BLaER1 (cell line): ENCODE measurements around the gene RXYLT1.

Experiments
- H3K27ac ChIP-seq: shearing (Covaris generic); formaldehyde crosslinking; 2 replicates; pipeline ENCODE4 v1.8.1; 2022
- H3K27me3 ChIP-seq: shearing (Covaris generic); formaldehyde crosslinking; 2 replicates; pipeline ENCODE4 v1.8.1; 2022
- H3K36me3 ChIP-seq: shearing (Covaris generic); formaldehyde crosslinking; 2 replicates; pipeline ENCODE4 v1.8.1; 2022
- H3K4me1 ChIP-seq: shearing (Covaris generic); formaldehyde crosslinking; 2 replicates; pipeline ENCODE4 v1.8.1; 2022
- H3K4me2 ChIP-seq: shearing (Covaris generic); formaldehyde crosslinking; 2 replicates; pipeline ENCODE4 v1.8.1; 2022
- H3K4me3 ChIP-seq: shearing (Covaris generic); formaldehyde crosslinking; 2 replicates; pipeline ENCODE4 v1.8.1; 2022
- H3K9ac ChIP-seq: shearing (Covaris generic); formaldehyde crosslinking; 2 replicates; pipeline ENCODE4 v1.8.1; 2022
- H3K9me3 ChIP-seq: shearing (Covaris generic); formaldehyde crosslinking; 2 replicates; pipeline ENCODE4 v1.8.1; 2022
- H4K20me1 ChIP-seq: shearing (Covaris generic); formaldehyde crosslinking; 2 replicates; pipeline ENCODE4 v1.8.1; 2022
- Cebpa-rat ChIP-seq: shearing (Covaris generic); IDR thresholded peaks from 2 replicates; pipeline ENCODE4 v1.8.1; 2022

Gene RXYLT1

DNA sequence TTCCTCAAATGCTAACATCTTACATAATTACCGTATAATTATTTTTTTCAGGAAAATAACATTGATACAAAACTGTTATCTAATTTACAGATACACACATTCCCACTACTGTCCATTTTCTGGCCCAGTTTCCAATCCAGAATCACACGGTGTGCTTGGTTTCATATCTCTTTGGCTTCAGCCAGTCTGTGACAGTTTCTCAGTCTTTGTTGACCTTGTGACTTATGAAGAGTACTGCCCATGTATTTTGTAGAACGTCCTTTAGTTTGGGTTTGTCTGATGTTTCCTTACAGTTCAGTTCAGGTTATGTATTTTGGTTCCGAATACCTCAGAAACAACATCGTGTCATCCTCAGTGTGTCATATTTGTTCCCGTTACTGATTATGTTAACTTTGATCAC lies 16.2 kb downstream of the RXYLT1 start:
- H3K4me1 ChIP-seq: no peaks in the 10 kb centered on the region
- no peak overlapping the region for H3K4me2 ChIP-seq
- H3K36me3 ChIP-seq: peaks cover 13% of the 10 kb centered on the region; the same call in 1 of the 2 replicates
- no peak overlapping the region for H3K9ac ChIP-seq
- H3K9me3 ChIP-seq: no peaks in the 10 kb centered on the region
- H3K27ac ChIP-seq: no peak overlapping the region
- no peak for TF ChIP-seq Cebpa-rat
- no peak overlapping the region for H3K4me3 ChIP-seq
- H4K20me1 ChIP-seq: no peaks in the 10 kb centered on the region
- H3K27me3 ChIP-seq: no peaks in the 10 kb centered on the region

DNA sequence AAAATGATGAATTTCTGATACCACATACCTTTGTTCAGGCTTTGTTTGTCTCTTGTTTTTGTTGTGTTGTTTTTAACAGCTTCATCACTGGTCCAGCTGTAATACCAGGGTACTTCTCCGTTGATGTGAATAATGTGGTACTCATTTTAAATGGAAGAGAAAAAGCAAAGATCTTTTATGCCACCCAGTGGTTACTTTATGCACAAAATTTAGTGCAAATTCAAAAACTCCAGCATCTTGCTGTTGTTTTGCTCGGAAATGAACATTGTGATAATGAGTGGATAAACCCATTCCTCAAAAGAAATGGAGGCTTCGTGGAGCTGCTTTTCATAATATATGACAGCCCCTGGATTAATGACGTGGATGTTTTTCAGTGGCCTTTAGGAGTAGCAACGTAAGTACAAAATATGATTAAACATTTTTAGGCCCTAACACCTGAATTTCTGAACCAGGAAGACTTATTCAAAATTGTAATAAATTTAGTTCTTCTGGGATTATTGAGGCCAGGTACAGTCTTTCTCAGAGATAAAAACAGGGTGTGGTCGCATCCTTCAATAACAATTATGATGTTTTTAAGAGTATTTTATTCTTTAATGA lies 22.4 kb downstream of the RXYLT1 start:
- H3K27ac ChIP-seq: no peak overlapping the region
- H3K4me3 ChIP-seq: no peak overlapping the region
- H3K27me3 ChIP-seq: no peaks in the 10 kb centered on the region
- no peak for TF ChIP-seq Cebpa-rat
- H3K36me3 ChIP-seq: peaks cover 9% of the 10 kb centered on the region; the same call in 1 of the 2 replicates
- H3K4me1 ChIP-seq: no peaks in the 10 kb centered on the region
- H3K9me3 ChIP-seq: no peaks in the 10 kb centered on the region
- H4K20me1 ChIP-seq: no peaks in the 10 kb centered on the region
- H3K4me2 ChIP-seq: no peak overlapping the region
- H3K9ac ChIP-seq: no peak overlapping the region

GRCh38 chr12:63804746-63805145 lies 25.0 kb downstream of the RXYLT1 start:
- Histone ChIP-seq H3K9me3 (no peaks in the 10 kb centered on the region), H3K27ac (no peak overlapping the region), H3K27me3 (no peaks in the 10 kb centered on the region), H3K4me2 (no peak overlapping the region), H3K9ac (no peak overlapping the region), H3K4me3 (no peak overlapping the region), H4K20me1 (no peaks in the 10 kb centered on the region), H3K36me3 (peaks cover 21% of the 10 kb centered on the region), H3K4me1 (no peaks in the 10 kb centered on the region)
- no peak for TF ChIP-seq Cebpa-rat

DNA sequence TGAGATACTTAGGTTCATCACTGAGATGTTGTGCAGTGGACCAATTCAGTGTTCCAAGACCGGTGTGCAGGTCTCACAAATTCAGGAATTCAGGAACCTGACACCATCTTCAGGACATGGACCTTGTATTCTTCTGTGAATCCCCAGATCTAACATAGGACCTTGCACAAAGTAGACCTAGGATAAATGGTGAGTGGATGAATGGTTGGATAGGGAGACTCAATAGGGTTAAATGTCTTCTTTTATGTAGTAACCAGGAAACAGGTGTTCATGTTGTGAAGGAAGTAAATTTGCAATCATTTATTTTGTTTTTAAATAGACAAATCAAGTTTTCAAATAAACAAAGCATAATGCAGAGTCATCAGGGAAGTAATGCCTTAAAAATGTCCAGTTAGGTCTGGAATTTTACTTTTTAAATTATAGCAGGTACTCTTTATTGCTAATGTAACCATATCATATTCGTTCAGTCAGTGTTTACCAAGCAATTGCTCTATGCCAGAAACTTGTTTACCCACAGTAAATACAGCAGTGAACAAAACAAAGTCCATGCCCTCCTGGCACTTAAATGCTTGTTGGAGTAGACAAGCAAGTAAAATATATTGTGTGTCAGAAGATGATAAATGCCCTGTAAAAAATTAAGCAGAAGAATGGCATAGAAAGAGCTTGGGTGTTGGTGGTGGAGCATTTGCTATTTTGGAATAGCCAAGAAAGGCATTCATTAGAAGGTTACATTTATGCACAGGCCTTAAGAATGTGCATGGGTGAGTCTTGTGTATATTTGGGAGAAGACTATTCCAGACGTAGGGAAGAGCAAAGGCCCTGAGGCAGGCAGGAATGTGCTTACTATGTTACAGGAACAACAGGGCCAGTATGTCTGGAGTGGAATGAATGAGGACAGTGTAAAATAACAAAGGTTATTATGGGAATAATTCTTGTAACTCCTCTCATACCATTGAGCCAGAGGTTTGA lies 26.3 kb downstream of the RXYLT1 start:
- H3K9ac ChIP-seq: no peak overlapping the region
- TF ChIP-seq Cebpa-rat: no peak
- no peaks in the 10 kb centered on the region for H3K4me1 ChIP-seq
- no peak overlapping the region for H3K4me2 ChIP-seq
- H3K27ac ChIP-seq: no peak overlapping the region
- H3K27me3 ChIP-seq: no peaks in the 10 kb centered on the region
- peaks cover 23% of the 10 kb centered on the region for H3K36me3 ChIP-seq
- H3K9me3 ChIP-seq: no peaks in the 10 kb centered on the region
- no peak overlapping the region for H3K4me3 ChIP-seq
- no peaks in the 10 kb centered on the region for H4K20me1 ChIP-seq

DNA sequence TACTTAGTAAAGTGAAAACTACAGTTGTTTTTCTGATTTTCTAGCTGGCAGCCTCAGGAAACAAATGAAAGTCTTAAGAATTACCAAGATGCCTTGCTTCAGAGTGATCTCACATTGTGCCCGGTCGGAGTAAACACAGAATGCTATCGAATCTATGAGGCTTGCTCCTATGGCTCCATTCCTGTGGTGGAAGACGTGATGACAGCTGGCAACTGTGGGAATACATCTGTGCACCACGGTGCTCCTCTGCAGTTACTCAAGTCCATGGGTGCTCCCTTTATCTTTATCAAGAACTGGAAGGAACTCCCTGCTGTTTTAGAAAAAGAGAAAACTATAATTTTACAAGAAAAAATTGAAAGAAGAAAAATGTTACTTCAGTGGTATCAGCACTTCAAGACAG lies 28.9 kb downstream of the RXYLT1 start:
- Histone ChIP-seq H3K9me3 (no peaks in the 10 kb centered on the region), H3K27me3 (no peaks in the 10 kb centered on the region), H3K4me3 (no peak overlapping the region), H3K4me2 (no peak overlapping the region), H4K20me1 (no peaks in the 10 kb centered on the region), H3K4me1 (no peaks in the 10 kb centered on the region), H3K36me3 (peaks cover 23% of the 10 kb centered on the region), H3K9ac (no peak overlapping the region), H3K27ac (no peak overlapping the region)
- TF ChIP-seq Cebpa-rat: no peak

GRCh38 chr12:63809566-63809965 lies 29.9 kb downstream of the RXYLT1 start:
- no peak overlapping the region for H3K4me2 ChIP-seq
- no peak overlapping the region for H3K4me3 ChIP-seq
- H4K20me1 ChIP-seq: no peaks in the 10 kb centered on the region
- H3K9me3 ChIP-seq: no peaks in the 10 kb centered on the region
- H3K4me1 ChIP-seq: no peaks in the 10 kb centered on the region
- no peak overlapping the region for H3K9ac ChIP-seq
- H3K27me3 ChIP-seq: no peaks in the 10 kb centered on the region
- TF ChIP-seq Cebpa-rat: no peak
- H3K27ac ChIP-seq: no peak overlapping the region
- H3K36me3 ChIP-seq: peaks cover 23% of the 10 kb centered on the region

DNA sequence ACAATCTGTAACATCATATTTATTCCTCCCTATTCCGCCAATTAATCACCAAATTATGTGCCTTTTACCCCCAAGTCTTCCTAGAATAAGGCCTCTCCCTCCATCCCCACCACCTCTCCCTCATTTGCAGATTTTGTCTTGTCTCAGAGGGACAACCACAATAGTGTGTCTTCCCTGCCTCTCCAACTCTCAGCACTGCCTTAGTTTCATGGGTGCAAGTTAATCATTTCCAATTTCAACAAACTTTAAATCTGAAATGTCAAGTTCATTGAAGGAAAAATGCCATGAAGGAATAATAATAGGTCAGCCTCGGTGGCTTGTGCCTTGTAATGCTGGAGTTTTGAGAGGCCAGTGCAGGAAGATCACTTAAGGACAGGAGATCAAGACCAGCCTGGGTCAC lies 31.6 kb downstream of the RXYLT1 start:
- no peak overlapping the region for H3K4me2 ChIP-seq
- no peak for TF ChIP-seq Cebpa-rat
- H3K4me3 ChIP-seq: no peak overlapping the region

DNA sequence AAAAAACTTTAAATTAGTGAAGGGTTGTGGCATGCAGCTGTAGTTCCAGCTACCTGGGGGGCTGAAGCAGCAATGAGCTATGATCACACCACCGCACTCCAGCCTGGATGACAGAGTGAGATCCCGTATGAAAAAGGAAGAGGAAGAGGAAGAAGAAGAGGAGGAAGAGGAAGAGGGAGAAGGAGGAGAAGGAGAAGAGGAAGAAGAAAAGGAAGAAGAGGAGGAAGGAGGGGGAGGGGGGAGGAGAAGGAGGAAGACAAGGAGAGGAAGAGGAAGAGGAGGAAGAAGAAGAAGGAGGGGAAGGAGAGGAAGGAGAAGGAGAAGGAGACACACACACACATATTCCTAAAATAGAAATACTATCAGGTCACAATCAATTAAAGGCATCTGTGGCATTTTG lies 32.0 kb downstream of the RXYLT1 start:
- Histone ChIP-seq H3K9ac (no peak overlapping the region), H3K4me3 (no peak overlapping the region), H3K27ac (no peak overlapping the region), H3K4me2 (no peak overlapping the region), H4K20me1 (no peaks in the 10 kb centered on the region), H3K27me3 (no peaks in the 10 kb centered on the region), H3K36me3 (peaks cover 15% of the 10 kb centered on the region), H3K9me3 (no peaks in the 10 kb centered on the region), H3K4me1 (no peaks in the 10 kb centered on the region)
- no peak for TF ChIP-seq Cebpa-rat

More for the DNA sequence above, 31.6 kb downstream of the RXYLT1 start:
- Histone ChIP-seq H3K36me3 (peaks cover 19% of the 10 kb centered on the region), H3K27ac (no peak overlapping the region), H3K27me3 (no peaks in the 10 kb centered on the region), H3K9ac (no peak overlapping the region), H4K20me1 (no peaks in the 10 kb centered on the region), H3K4me1 (no peaks in the 10 kb centered on the region), H3K9me3 (no peaks in the 10 kb centered on the region)

DNA sequence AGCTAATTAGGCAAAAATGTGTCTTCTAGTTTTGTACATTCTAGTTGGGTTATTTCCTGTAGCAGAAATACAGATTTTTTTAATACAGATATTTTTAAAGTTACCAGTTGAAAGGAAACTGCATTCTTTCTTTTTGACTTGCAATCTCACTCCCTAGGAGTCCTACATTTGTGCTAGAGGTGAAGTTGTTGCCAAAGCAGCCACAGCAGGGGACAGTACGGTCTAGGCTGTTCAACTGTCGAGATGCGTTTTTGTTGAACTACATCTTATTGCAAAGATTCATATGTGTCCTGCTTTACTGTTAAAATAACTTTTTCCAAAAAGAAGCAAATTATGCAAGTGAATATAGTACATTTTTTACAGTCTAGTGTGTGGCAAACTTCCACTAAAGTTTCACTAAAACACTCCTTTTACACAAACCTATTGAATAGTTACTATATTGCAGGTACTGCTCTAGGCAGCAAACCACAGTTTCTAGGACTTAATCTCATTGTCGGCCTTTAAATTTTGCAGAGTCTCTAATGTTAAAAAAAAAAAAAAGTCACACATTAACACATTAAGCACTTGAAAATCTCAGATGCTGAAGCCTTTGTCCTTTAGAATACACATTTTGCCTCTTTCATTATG lies 34.5 kb downstream of the RXYLT1 start:
- H3K27ac ChIP-seq: no peak overlapping the region

GRCh38 chr12:63815482-63815852 lies 35.8 kb downstream of the RXYLT1 start:
- H3K9me3 ChIP-seq: peaks cover 9% of the 10 kb centered on the region; the same call in 1 of the 2 replicates

More for the DNA sequence above, 34.5 kb downstream of the RXYLT1 start:
- TF ChIP-seq Cebpa-rat: no peak
- no peaks in the 10 kb centered on the region for H4K20me1 ChIP-seq
- H3K4me1 ChIP-seq: no peaks in the 10 kb centered on the region
- peaks cover 9% of the 10 kb centered on the region; the same call in 1 of the 2 replicates for H3K9me3 ChIP-seq
- H3K36me3 ChIP-seq: peaks cover 6% of the 10 kb centered on the region; the same call in 1 of the 2 replicates
- H3K4me2 ChIP-seq: no peak overlapping the region
- no peaks in the 10 kb centered on the region for H3K27me3 ChIP-seq
- H3K4me3 ChIP-seq: no peak overlapping the region
- no peak overlapping the region for H3K9ac ChIP-seq

More at GRCh38 chr12:63815482-63815852, 35.8 kb downstream of the RXYLT1 start:
- Histone ChIP-seq H3K27ac (no peak overlapping the region), H3K4me1 (no peaks in the 10 kb centered on the region), H3K36me3 (no peaks in the 10 kb centered on the region), H3K9ac (no peak overlapping the region), H3K4me3 (no peak overlapping the region), H3K4me2 (no peak overlapping the region), H3K27me3 (no peaks in the 10 kb centered on the region), H4K20me1 (no peaks in the 10 kb centered on the region)
- no peak for TF ChIP-seq Cebpa-rat
